Mesodermal cell (in vitro differentiated cells): ENCODE results near the gene RAB13.
"Not testable (repeated sequence)": the region's sequence is repeated elsewhere in the genome, so short reads cannot be mapped to it uniquely, and the experiment has no call there.

ENCODE experiments used
- H3K27ac ChIP-seq: 2 replicates; pipeline ENCODE4 v1.7.0; 2013; ENCODE audit warnings: mild to moderate bottlenecking, low read depth, low read length, moderate library complexity; ENCODE audit not compliant: severe bottlenecking
- H3K36me3 ChIP-seq: 2 replicates; pipeline ENCODE4 v1.7.1; 2013; ENCODE audit warnings: mild to moderate bottlenecking, low read length, moderate library complexity; ENCODE audit not compliant: control insufficient read depth, insufficient read depth
- H3K4me1 ChIP-seq: one replicate; pipeline ENCODE4 v1.7.1; 2013; ENCODE audit warnings: mild to moderate bottlenecking, low read length; ENCODE audit not compliant: insufficient read depth, control insufficient read depth, poor library complexity, severe bottlenecking
- H3K4me3 ChIP-seq: 2 replicates; pipeline ENCODE4 v1.7.0; 2013; ENCODE audit warnings: low read length, control low read depth, mild to moderate bottlenecking; ENCODE audit not compliant: insufficient read depth, poor library complexity, severe bottlenecking; ENCODE audit errors: extremely low read depth
- H3K9me3 ChIP-seq: 2 replicates; pipeline ENCODE4 v1.7.1; 2013; ENCODE audit warnings: mild to moderate bottlenecking, low read length, moderate library complexity; ENCODE audit not compliant: control insufficient read depth
- WGBS, 2 experiments: methylation state at CpG; one replicate each; pipeline ENCODE4 v1.1.5; 2013; ENCODE audit warnings: missing lambda C conversion rate in 2 of 2; ENCODE audit not compliant: insufficient coverage in 2 of 2; 5-methylcytosine and 5-hydroxymethylcytosine counted together

The RAB13 gene

DNA sequence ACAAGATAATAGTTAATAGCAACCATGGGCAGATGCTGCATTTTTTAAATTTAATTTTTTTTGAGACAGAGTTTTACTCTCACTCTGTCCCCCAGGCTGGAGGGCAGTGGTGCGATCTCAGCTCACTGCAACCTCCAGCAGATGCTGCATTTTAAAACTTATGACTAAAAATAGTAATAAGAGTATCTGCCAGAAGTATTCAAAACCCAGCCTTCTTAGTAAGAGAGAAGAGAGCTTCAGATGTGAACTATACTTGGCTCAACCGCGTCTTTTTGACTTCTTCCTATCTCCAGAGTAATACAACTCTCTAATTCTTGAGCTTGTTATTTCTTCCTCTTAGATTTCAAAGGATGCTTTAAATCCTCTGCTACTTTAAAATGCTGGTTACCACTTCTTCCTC lies 9.1 kb upstream of the RAB13 start:
- H3K4me1 ChIP-seq = peaks cover 8% of the 10 kb centered on the region
- H3K9me3 ChIP-seq = no peaks in the 10 kb centered on the region
- WGBS, 2 experiments = 100% methylated on average over 2 of the region's 3 CpGs; no CpG with 5 or more reads in 1 of the 2 experiments
- no peak overlapping the region for H3K4me3 ChIP-seq
- peaks cover 41% of the 10 kb centered on the region for H3K36me3 ChIP-seq
- H3K27ac ChIP-seq = no peak overlapping the region

GRCh38 chr1:153991806-153992205 lies 5.7 kb upstream of the RAB13 start:
- Histone ChIP-seq H3K4me1 (peaks cover 8% of the 10 kb centered on the region), H3K27ac (no peak overlapping the region), H3K9me3 (no peaks in the 10 kb centered on the region), H3K36me3 (peaks cover 41% of the 10 kb centered on the region), H3K4me3 (peak overlapping the region; percentile 71)
- WGBS, 2 experiments = 100% methylated on average over 1 to 2 of the region's 2 CpGs

- 0 to 16% methylated on average over 2 to 3 of the region's 9 CpGs for WGBS, 2 experiments
- no peaks in the 10 kb centered on the region for H3K9me3 ChIP-seq
- H3K4me3 ChIP-seq = peak overlapping the region; percentile 71
- H3K36me3 ChIP-seq = peaks cover 41% of the 10 kb centered on the region
- H3K4me1 ChIP-seq = peaks cover 8% of the 10 kb centered on the region
- peak overlapping the region; percentile 87 for H3K27ac ChIP-seq
Measured at GRCh38 chr1:153991151-153991630, 5.1 kb upstream of the RAB13 start.

GRCh38 chr1:153990468-153991150 lies 4.5 kb upstream of the RAB13 start, which contains the start of gene RPS27:
RPS27 (plus strand) TSS chr1:153990762; CDS start chr1:153990797, 35 bp downstream.
- WGBS, 2 experiments = 0% methylated on average over 20 to 29 of the region's 36 CpGs
- Histone ChIP-seq H3K36me3 (peaks cover 41% of the 10 kb centered on the region), H3K9me3 (no peaks in the 10 kb centered on the region), H3K27ac (peak within 1 kb of the TSS; percentile 87), H3K4me3 (peak within 1 kb of the TSS; percentile 71), H3K4me1 (peaks cover 8% of the 10 kb centered on the region)

DNA sequence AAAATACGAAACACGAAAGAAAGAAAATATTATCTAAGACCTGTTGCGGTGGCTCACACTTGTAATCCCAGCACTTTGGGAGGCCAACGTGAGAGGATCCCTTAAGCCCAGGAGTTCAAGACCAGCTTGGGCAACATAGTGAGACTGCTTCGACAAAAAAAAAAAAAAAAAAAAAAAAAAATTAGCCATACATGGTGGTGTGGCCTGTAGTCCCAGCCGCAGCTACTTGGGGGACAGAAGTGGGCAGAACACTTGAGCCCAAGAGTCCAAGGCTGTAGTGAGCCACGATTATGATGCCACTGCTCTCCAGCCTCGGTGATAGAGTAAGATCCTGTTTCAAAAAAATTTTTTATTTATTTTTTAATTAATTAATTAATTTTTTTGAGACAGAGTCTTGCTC lies 1.5 kb upstream of the RAB13 start:
- Histone ChIP-seq H3K4me1 (peaks cover 15% of the 10 kb centered on the region), H3K27ac (no peak overlapping the region), H3K36me3 (peaks cover 33% of the 10 kb centered on the region), H3K4me3 (no peak overlapping the region), H3K9me3 (no peaks in the 10 kb centered on the region)
- WGBS, 2 experiments = 100% methylated on average over 3 to 5 of the region's 8 CpGs

DNA sequence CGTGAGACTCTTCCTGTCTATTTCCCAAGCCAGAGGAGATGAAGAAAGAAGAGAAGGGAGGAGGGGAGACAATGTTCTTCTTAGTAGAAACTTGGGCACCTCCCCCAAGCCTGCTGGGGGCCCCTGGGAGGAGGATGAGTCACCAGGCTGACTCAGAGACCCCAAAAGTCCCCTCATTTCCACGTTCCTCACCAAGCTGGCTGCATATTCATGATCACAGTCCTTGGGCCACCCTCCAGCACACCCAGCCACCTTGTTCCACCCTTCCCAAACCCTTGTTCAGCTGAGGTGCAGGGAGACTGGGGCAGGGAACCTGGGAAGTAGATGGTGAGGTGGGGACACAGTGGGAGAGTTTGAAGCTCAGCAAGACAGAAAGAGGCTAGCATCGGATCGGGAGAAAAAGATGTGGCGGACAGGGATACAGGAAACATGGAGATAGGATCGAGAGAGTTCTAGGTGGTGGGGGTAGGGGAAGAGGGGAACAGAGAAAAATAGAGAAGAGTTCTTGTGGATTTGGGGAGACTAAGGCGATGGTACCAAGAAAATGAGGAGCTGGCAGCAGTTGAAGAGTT lies 712 bp downstream of the RAB13 start:
- peak overlapping the region; percentile 71 for H3K27ac ChIP-seq
- peaks cover 41% of the 10 kb centered on the region for H3K36me3 ChIP-seq
- 5 to 8% methylated on average over 5 of the region's 7 CpGs for WGBS, 2 experiments
- H3K4me3 ChIP-seq = peak overlapping the region; percentile 69
- no peaks in the 10 kb centered on the region for H3K9me3 ChIP-seq
- peaks cover 10% of the 10 kb centered on the region for H3K4me1 ChIP-seq

- Histone ChIP-seq H3K36me3 (peaks cover 48% of the 10 kb centered on the region), H3K4me1 (peaks cover 10% of the 10 kb centered on the region), H3K4me3 (peak overlapping the region; percentile 69), H3K9me3 (no peaks in the 10 kb centered on the region), H3K27ac (no peak overlapping the region)
- WGBS, 2 experiments = 87 to 95% methylated on average over 2 to 3 of the region's 6 CpGs
Measured at GRCh38 chr1:153984123-153984894, 1.8 kb downstream of the RAB13 start.

DNA sequence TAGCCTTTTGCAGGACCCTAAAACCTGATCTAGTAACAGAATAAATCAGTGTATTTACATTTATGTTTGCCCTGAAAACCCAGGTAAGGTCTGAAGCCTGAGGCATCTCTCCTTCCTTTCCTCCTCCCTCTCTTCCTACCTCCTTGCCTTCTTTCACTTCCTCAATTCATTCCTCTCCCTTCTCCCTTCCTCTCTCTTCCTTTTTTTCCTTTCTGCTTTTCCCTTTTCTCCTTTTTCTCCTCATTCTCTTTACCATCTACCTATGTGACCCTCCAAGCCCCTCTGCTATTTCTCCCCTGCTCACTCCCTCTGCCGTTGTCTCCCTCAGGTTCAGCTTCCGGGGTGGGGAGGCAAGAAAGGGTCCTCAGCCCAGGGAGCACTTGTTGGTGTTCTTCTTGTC lies 4.4 kb downstream of the RAB13 start:
- peaks cover 13% of the 10 kb centered on the region for H3K4me1 ChIP-seq
- not testable (repeated sequence) for H3K4me3 ChIP-seq, H3K27ac ChIP-seq, H3K9me3 ChIP-seq
- WGBS, 2 experiments = 100% methylated on average over 2 of the region's 2 CpGs; no CpG with 5 or more reads in 1 of the 2 experiments
- peaks cover 60% of the 10 kb centered on the region for H3K36me3 ChIP-seq

DNA sequence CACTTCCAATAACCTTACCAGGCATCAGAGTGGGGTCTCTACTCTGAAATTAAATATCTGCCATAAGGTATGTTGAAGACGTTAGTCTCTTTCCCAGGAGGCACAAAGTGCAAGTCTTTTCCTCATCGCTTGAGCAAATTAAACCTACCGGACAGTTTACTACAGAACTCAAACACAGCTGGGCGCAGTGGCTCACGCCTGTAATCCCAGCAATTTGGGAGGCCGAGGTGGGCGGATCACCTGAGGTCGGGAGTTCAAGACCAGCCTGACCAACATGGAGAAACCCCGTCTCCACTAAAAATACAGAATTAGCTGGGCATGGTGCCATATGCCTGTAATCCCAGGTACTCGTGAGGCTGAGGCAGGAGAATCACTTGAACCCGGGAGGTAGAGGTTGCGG lies 7.0 kb downstream of the RAB13 start:
- 85 to 96% methylated on average over 10 of the region's 12 CpGs for WGBS, 2 experiments
- H3K36me3 ChIP-seq = peaks cover 75% of the 10 kb centered on the region
- not testable (repeated sequence) for H3K9me3 ChIP-seq, H3K27ac ChIP-seq, H3K4me1 ChIP-seq, H3K4me3 ChIP-seq

- no peaks in the 10 kb centered on the region for H3K9me3 ChIP-seq
- H3K27ac ChIP-seq = peak overlapping the region; percentile 45
- 85 to 92% methylated on average over 8 of the region's 9 CpGs for WGBS, 2 experiments
- H3K4me1 ChIP-seq = peaks cover 6% of the 10 kb centered on the region
- H3K36me3 ChIP-seq = peaks cover 74% of the 10 kb centered on the region
- peak overlapping the region; percentile 86 for H3K4me3 ChIP-seq
Measured at GRCh38 chr1:153978274-153978909, 7.7 kb downstream of the RAB13 start.
